22Rv1 (cell line): ENCODE measurements around the gene SMC6.

Experiments used
- ZFX ChIP-seq: fragments of 450-650 bp; IDR thresholded peaks from 2 replicates; pipeline ENCODE4 v1.6.1; 2017; ENCODE audit warnings: antibody characterized with exemption, borderline replicate concordance
- TF ChIP-seq, protein P1 (sequence below): fragments of 450-650 bp; IDR thresholded peaks from 2 replicates; pipeline ENCODE4 v1.5.1; 2017; ENCODE audit warnings: mild to moderate bottlenecking

DNA sequence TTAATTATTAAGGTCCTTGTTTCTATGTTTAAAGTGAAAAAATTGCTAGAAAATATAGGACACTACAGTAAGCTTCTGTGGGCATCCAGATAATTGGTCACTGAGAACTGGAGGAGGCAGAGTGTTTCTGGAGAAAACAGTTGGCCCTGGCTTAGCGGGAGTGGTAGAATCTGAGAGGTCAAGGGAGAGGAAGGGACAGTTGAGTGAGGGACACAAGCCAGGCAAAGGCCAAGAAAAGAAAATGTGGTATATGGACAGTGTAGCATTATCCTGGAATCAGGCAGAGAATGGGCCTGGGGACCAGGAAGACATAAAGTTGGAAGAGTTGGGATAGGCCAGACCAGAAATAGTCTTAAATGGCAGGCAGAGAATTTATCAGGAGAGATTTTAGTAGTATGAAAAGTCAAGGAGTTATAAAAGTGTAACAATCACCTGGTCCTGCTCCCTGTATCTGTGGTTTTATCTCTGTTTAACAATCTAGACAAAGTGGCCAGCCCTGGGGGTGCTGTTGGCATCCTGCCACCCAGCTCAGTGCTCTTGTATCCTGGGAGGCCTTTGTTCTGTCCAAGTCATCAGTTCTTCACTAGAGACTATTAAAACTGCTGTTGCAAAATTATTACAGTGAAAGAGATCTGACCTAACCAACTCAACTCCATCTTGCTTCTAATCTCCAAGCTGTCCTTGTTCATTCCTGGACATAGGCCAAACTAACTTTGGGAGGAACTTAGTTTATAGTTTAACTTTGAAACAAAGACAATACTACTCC lies 47.3 kb upstream of the SMC6 start:
- TF ChIP-seq, protein P1, sequence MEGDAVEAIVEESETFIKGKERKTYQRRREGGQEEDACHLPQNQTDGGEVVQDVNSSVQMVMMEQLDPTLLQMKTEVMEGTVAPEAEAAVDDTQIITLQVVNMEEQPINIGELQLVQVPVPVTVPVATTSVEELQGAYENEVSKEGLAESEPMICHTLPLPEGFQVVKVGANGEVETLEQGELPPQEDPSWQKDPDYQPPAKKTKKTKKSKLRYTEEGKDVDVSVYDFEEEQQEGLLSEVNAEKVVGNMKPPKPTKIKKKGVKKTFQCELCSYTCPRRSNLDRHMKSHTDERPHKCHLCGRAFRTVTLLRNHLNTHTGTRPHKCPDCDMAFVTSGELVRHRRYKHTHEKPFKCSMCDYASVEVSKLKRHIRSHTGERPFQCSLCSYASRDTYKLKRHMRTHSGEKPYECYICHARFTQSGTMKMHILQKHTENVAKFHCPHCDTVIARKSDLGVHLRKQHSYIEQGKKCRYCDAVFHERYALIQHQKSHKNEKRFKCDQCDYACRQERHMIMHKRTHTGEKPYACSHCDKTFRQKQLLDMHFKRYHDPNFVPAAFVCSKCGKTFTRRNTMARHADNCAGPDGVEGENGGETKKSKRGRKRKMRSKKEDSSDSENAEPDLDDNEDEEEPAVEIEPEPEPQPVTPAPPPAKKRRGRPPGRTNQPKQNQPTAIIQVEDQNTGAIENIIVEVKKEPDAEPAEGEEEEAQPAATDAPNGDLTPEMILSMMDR = no peak
- no peak for TF ChIP-seq ZFX
